ENCODE data around the gene FIGNL1.

Gene FIGNL1

GRCh38 chr7:50449881-50450589, at the start of gene FIGNL1:
TSS of gene FIGNL1 (minus strand) at chr7:50450350. CDS start at chr7:50447287, 3,063 bp downstream.
- Histone ChIP-seq H3K36me3 (ENCODE audit: control insufficient read depth, insufficient read depth, low read length) (no peaks in the 10 kb centered on the region), H3K4me1 (ENCODE audit: control insufficient read depth, insufficient read depth, low read length) (peaks cover 10% of the 10 kb centered on the region), H3K4me3 (ENCODE audit: low read length) (peak within 1 kb of the TSS; percentile 33), H3K9me3 (ENCODE audit: control insufficient read depth, low read length) (no peaks in the 10 kb centered on the region), H3K27me3 (ENCODE audit: control insufficient read depth, insufficient read depth, low read length) (no peaks in the 10 kb centered on the region), H3K9ac (ENCODE audit: low read length) (peak within 1 kb of the TSS; percentile 76)

- H3K4me1 ChIP-seq (ENCODE audit: control insufficient read depth, insufficient read depth, low read length) = peaks cover 27% of the 10 kb centered on the region
- H3K4me3 ChIP-seq (ENCODE audit: low read length) = no peak overlapping the region
- no peaks in the 10 kb centered on the region for H3K9me3 ChIP-seq (ENCODE audit: control insufficient read depth, low read length)
- H3K36me3 ChIP-seq (ENCODE audit: control insufficient read depth, insufficient read depth, low read length) = no peaks in the 10 kb centered on the region
- H3K27me3 ChIP-seq (ENCODE audit: control insufficient read depth, insufficient read depth, low read length) = no peaks in the 10 kb centered on the region
- no peak overlapping the region for H3K9ac ChIP-seq (ENCODE audit: low read length)
These were observed 48.9 kb upstream of the FIGNL1 start for GRCh38 chr7:50499092-50499491.

- Histone ChIP-seq H3K4me3 (ENCODE audit: low read length) (no peak overlapping the region), H3K36me3 (ENCODE audit: control insufficient read depth, insufficient read depth, low read length) (no peaks in the 10 kb centered on the region), H3K9ac (ENCODE audit: low read length) (no peak overlapping the region), H3K4me1 (ENCODE audit: control insufficient read depth, insufficient read depth, low read length) (peaks cover 25% of the 10 kb centered on the region), H3K9me3 (ENCODE audit: control insufficient read depth, low read length) (no peaks in the 10 kb centered on the region), H3K27me3 (ENCODE audit: control insufficient read depth, insufficient read depth, low read length) (no peaks in the 10 kb centered on the region)
These were observed 47.8 kb upstream of the FIGNL1 start for GRCh38 chr7:50497968-50498367.

- Histone ChIP-seq H3K27me3 (ENCODE audit: control insufficient read depth, insufficient read depth, low read length) (no peaks in the 10 kb centered on the region), H3K9ac (ENCODE audit: low read length) (no peak overlapping the region), H3K4me3 (ENCODE audit: low read length) (no peak overlapping the region), H3K36me3 (ENCODE audit: control insufficient read depth, insufficient read depth, low read length) (no peaks in the 10 kb centered on the region), H3K9me3 (ENCODE audit: control insufficient read depth, low read length) (no peaks in the 10 kb centered on the region), H3K4me1 (ENCODE audit: control insufficient read depth, insufficient read depth, low read length) (peaks cover 24% of the 10 kb centered on the region)
These were observed 47.0 kb upstream of the FIGNL1 start for GRCh38 chr7:50497068-50497642.

GRCh38 chr7:50496569-50496968, 46.4 kb upstream of the FIGNL1 start:
- no peaks in the 10 kb centered on the region for H3K36me3 ChIP-seq (ENCODE audit: control insufficient read depth, insufficient read depth, low read length)
- H3K4me3 ChIP-seq (ENCODE audit: low read length) = no peak overlapping the region
- H3K9me3 ChIP-seq (ENCODE audit: control insufficient read depth, low read length) = no peaks in the 10 kb centered on the region
- no peak overlapping the region for H3K9ac ChIP-seq (ENCODE audit: low read length)
- no peaks in the 10 kb centered on the region for H3K27me3 ChIP-seq (ENCODE audit: control insufficient read depth, insufficient read depth, low read length)
- H3K4me1 ChIP-seq (ENCODE audit: control insufficient read depth, insufficient read depth, low read length) = peaks cover 24% of the 10 kb centered on the region

GRCh38 chr7:50495746-50496145, 45.6 kb upstream of the FIGNL1 start:
- H3K4me1 ChIP-seq (ENCODE audit: control insufficient read depth, insufficient read depth, low read length) = peaks cover 24% of the 10 kb centered on the region
- no peaks in the 10 kb centered on the region for H3K9me3 ChIP-seq (ENCODE audit: control insufficient read depth, low read length)
- H3K27me3 ChIP-seq (ENCODE audit: control insufficient read depth, insufficient read depth, low read length) = no peaks in the 10 kb centered on the region
- H3K4me3 ChIP-seq (ENCODE audit: low read length) = no peak overlapping the region
- H3K36me3 ChIP-seq (ENCODE audit: control insufficient read depth, insufficient read depth, low read length) = no peaks in the 10 kb centered on the region
- no peak overlapping the region for H3K9ac ChIP-seq (ENCODE audit: low read length)

GRCh38 chr7:50492770-50493519, 42.8 kb upstream of the FIGNL1 start:
- Histone ChIP-seq H3K4me1 (ENCODE audit: control insufficient read depth, insufficient read depth, low read length) (peaks cover 24% of the 10 kb centered on the region), H3K4me3 (ENCODE audit: low read length) (no peak overlapping the region), H3K9ac (ENCODE audit: low read length) (no peak overlapping the region), H3K36me3 (ENCODE audit: control insufficient read depth, insufficient read depth, low read length) (no peaks in the 10 kb centered on the region), H3K27me3 (ENCODE audit: control insufficient read depth, insufficient read depth, low read length) (no peaks in the 10 kb centered on the region), H3K9me3 (ENCODE audit: control insufficient read depth, low read length) (no peaks in the 10 kb centered on the region)

- Histone ChIP-seq H3K36me3 (ENCODE audit: control insufficient read depth, insufficient read depth, low read length) (no peaks in the 10 kb centered on the region), H3K4me3 (ENCODE audit: low read length) (no peak overlapping the region), H3K27me3 (ENCODE audit: control insufficient read depth, insufficient read depth, low read length) (no peaks in the 10 kb centered on the region), H3K9me3 (ENCODE audit: control insufficient read depth, low read length) (no peaks in the 10 kb centered on the region), H3K9ac (ENCODE audit: low read length) (no peak overlapping the region), H3K4me1 (ENCODE audit: control insufficient read depth, insufficient read depth, low read length) (peaks cover 18% of the 10 kb centered on the region)
These were observed 41.8 kb upstream of the FIGNL1 start for GRCh38 chr7:50491943-50492342.

GRCh38 chr7:50491209-50491608, 41.1 kb upstream of the FIGNL1 start:
- Histone ChIP-seq H3K27me3 (ENCODE audit: control insufficient read depth, insufficient read depth, low read length) (no peaks in the 10 kb centered on the region), H3K9me3 (ENCODE audit: control insufficient read depth, low read length) (no peaks in the 10 kb centered on the region), H3K4me3 (ENCODE audit: low read length) (no peak overlapping the region), H3K4me1 (ENCODE audit: control insufficient read depth, insufficient read depth, low read length) (peaks cover 10% of the 10 kb centered on the region), H3K36me3 (ENCODE audit: control insufficient read depth, insufficient read depth, low read length) (no peaks in the 10 kb centered on the region), H3K9ac (ENCODE audit: low read length) (no peak overlapping the region)

- Histone ChIP-seq H3K4me3 (ENCODE audit: low read length) (no peak overlapping the region), H3K9me3 (ENCODE audit: control insufficient read depth, low read length) (no peaks in the 10 kb centered on the region), H3K4me1 (ENCODE audit: control insufficient read depth, insufficient read depth, low read length) (peaks cover 5% of the 10 kb centered on the region), H3K27me3 (ENCODE audit: control insufficient read depth, insufficient read depth, low read length) (no peaks in the 10 kb centered on the region), H3K9ac (ENCODE audit: low read length) (no peak overlapping the region), H3K36me3 (ENCODE audit: control insufficient read depth, insufficient read depth, low read length) (no peaks in the 10 kb centered on the region)
These were observed 38.2 kb upstream of the FIGNL1 start for GRCh38 chr7:50488379-50488778.

- Histone ChIP-seq H3K36me3 (ENCODE audit: control insufficient read depth, insufficient read depth, low read length) (no peaks in the 10 kb centered on the region), H3K4me3 (ENCODE audit: low read length) (no peak overlapping the region), H3K9me3 (ENCODE audit: control insufficient read depth, low read length) (no peaks in the 10 kb centered on the region), H3K4me1 (ENCODE audit: control insufficient read depth, insufficient read depth, low read length) (peaks cover 9% of the 10 kb centered on the region), H3K9ac (ENCODE audit: low read length) (no peak overlapping the region), H3K27me3 (ENCODE audit: control insufficient read depth, insufficient read depth, low read length) (no peaks in the 10 kb centered on the region)
These were observed 36.4 kb upstream of the FIGNL1 start for GRCh38 chr7:50486512-50486911.

- H3K36me3 ChIP-seq (ENCODE audit: control insufficient read depth, insufficient read depth, low read length) = no peaks in the 10 kb centered on the region
- no peaks in the 10 kb centered on the region for H3K9me3 ChIP-seq (ENCODE audit: control insufficient read depth, low read length)
- H3K4me1 ChIP-seq (ENCODE audit: control insufficient read depth, insufficient read depth, low read length) = peaks cover 9% of the 10 kb centered on the region
- H3K4me3 ChIP-seq (ENCODE audit: low read length) = no peak overlapping the region
- no peaks in the 10 kb centered on the region for H3K27me3 ChIP-seq (ENCODE audit: control insufficient read depth, insufficient read depth, low read length)
- H3K9ac ChIP-seq (ENCODE audit: low read length) = no peak overlapping the region
These were observed 31.7 kb upstream of the FIGNL1 start for GRCh38 chr7:50481867-50482266.
